H9 (cell line): ENCODE data around the gene PCNX4. TPM values are rescaled to one million over a fixed set of nuclear protein-coding genes. Genes with fewer than 3 reads are reported as not detected.

Source experiments
- DNase-seq: peaks from one replicate; pipeline ENCODE4 v3.0.0-alpha.2; 2017
- H2AFZ ChIP-seq: one replicate; pipeline ENCODE4 v1.6.1; 2013; ENCODE audit warnings: mild to moderate bottlenecking, low read length, control low read depth, moderate library complexity
- H2AK5ac ChIP-seq: 2 replicates; pipeline ENCODE4 v1.6.1; 2013; ENCODE audit warnings: low read length, control low read depth, mixed read lengths; ENCODE audit not compliant: insufficient read length
- H2BK120ac ChIP-seq: one replicate; pipeline ENCODE4 v1.6.1; 2013; ENCODE audit warnings: low read depth, mild to moderate bottlenecking, low read length, control low read depth, inconsistent platforms; ENCODE audit not compliant: poor library complexity, severe bottlenecking
- H2BK12ac ChIP-seq: 2 replicates; pipeline ENCODE4 v1.6.1; 2013; ENCODE audit warnings: low read length, control low read depth, mixed read lengths, low read depth; ENCODE audit not compliant: insufficient read length
- H2BK15ac ChIP-seq: 2 replicates; pipeline ENCODE4 v1.6.1; 2013; ENCODE audit warnings: low read depth, low read length, control low read depth
- H2BK20ac ChIP-seq: one replicate; pipeline ENCODE4 v1.6.1; 2013; ENCODE audit warnings: low read depth, mild to moderate bottlenecking, low read length, control low read depth, inconsistent platforms; ENCODE audit not compliant: poor library complexity, severe bottlenecking
- H2BK5ac ChIP-seq: 2 replicates; pipeline ENCODE4 v1.6.1; 2013; ENCODE audit warnings: low read length, control low read depth, mixed read lengths; ENCODE audit not compliant: insufficient read length
- H3K14ac ChIP-seq: 2 replicates; pipeline ENCODE4 v1.6.1; 2013; ENCODE audit warnings: low read length, control low read depth; ENCODE audit not compliant: insufficient read depth
- H3K18ac ChIP-seq: 2 replicates; pipeline ENCODE4 v1.6.1; 2013; ENCODE audit warnings: low read depth, mild to moderate bottlenecking, mixed read lengths, low read length, control low read depth; ENCODE audit not compliant: insufficient read length
- H3K23ac ChIP-seq: 2 replicates; pipeline ENCODE4 v1.6.1; 2013; ENCODE audit warnings: low read length, control low read depth, mixed read lengths, low read depth; ENCODE audit not compliant: insufficient read length
- H3K23me2 ChIP-seq: 2 replicates; pipeline ENCODE4 v1.6.1; 2013; ENCODE audit warnings: low read depth, mild to moderate bottlenecking, mixed read lengths, low read length, control low read depth; ENCODE audit not compliant: insufficient read length, poor library complexity, severe bottlenecking
- H3K27ac ChIP-seq: 2 replicates; pipeline ENCODE4 v1.5.1; 2013; ENCODE audit warnings: low read length, control low read depth, mixed read lengths, low read depth; ENCODE audit not compliant: insufficient read length
- H3K27me3 ChIP-seq: 2 replicates; pipeline ENCODE4 v1.6.1; 2013; ENCODE audit warnings: low read length, control low read depth, inconsistent platforms; ENCODE audit not compliant: insufficient read depth
- H3K4ac ChIP-seq: 2 replicates; pipeline ENCODE4 v1.6.1; 2013; ENCODE audit warnings: low read depth, mild to moderate bottlenecking, control low read depth, inconsistent platforms, low read length, moderate library complexity
- H3K4me1 ChIP-seq: 2 replicates; pipeline ENCODE4 v1.6.1; 2013; ENCODE audit warnings: low read length, control low read depth, inconsistent platforms; ENCODE audit not compliant: insufficient read depth
- H3K4me2 ChIP-seq: 2 replicates; pipeline ENCODE4 v1.6.1; 2013; ENCODE audit warnings: low read length, control low read depth, mixed read lengths; ENCODE audit not compliant: insufficient read length, insufficient read depth
- H3K56ac ChIP-seq: 2 replicates; pipeline ENCODE4 v1.6.1; 2013; ENCODE audit warnings: low read depth, mild to moderate bottlenecking, mixed read lengths, low read length, control low read depth; ENCODE audit not compliant: insufficient read length
- H3K79me1 ChIP-seq: 2 replicates; pipeline ENCODE4 v1.6.1; 2013; ENCODE audit warnings: low read depth, mild to moderate bottlenecking, moderate library complexity, low read length, control low read depth, inconsistent platforms; ENCODE audit not compliant: insufficient read depth, poor library complexity, severe bottlenecking
- H3K79me2 ChIP-seq: 2 replicates; pipeline ENCODE4 v1.6.1; 2013; ENCODE audit warnings: low read length, control low read depth, inconsistent platforms; ENCODE audit not compliant: insufficient read depth
- H3K9ac ChIP-seq: 2 replicates; pipeline ENCODE4 v1.6.1; 2013; ENCODE audit warnings: low read length, control low read depth, mixed read lengths; ENCODE audit not compliant: insufficient read length; ENCODE audit errors: extremely low read depth
- H3K9me3 ChIP-seq: one replicate; pipeline ENCODE4 v1.6.1; 2013; ENCODE audit warnings: low read depth, low read length, inconsistent platforms; ENCODE audit not compliant: control insufficient read depth
- H3T11ph ChIP-seq: one replicate; pipeline ENCODE4 v1.6.1; 2013; ENCODE audit warnings: mild to moderate bottlenecking, low read length, control low read depth, inconsistent platforms
- H4K20me1 ChIP-seq: one replicate; pipeline ENCODE4 v1.6.1; 2013; ENCODE audit not compliant: control insufficient read depth, insufficient read length, insufficient read depth
- H4K5ac ChIP-seq: 2 replicates; pipeline ENCODE4 v1.6.1; 2013; ENCODE audit warnings: low read depth, mild to moderate bottlenecking, mixed read lengths, low read length, control low read depth; ENCODE audit not compliant: insufficient read length
- H4K8ac ChIP-seq: replicated peaks from 2 replicates; pipeline ENCODE4 v1.6.1; 2013; ENCODE audit warnings: low read length, control low read depth, mixed read lengths, low read depth; ENCODE audit not compliant: insufficient read length
- H4K91ac ChIP-seq: 2 replicates; pipeline ENCODE4 v1.6.1; 2013; ENCODE audit warnings: low read depth, mild to moderate bottlenecking, moderate library complexity, mixed read lengths, low read length, control low read depth; ENCODE audit not compliant: insufficient read length
- H3K27ac Mint-ChIP-seq, 3 experiments: 2 replicates in 2 of 3; 3 replicates in 1 of 3; pipeline ENCODE4 v1.8.0; 2020 to 2021; ENCODE audit warnings: mixed read lengths in 3 of 3, mild to moderate bottlenecking in 1 of 3, moderate library complexity in 1 of 3
- H3K27me3 Mint-ChIP-seq: 2 replicates; pipeline ENCODE4 v1.8.0; 2021; ENCODE audit warnings: low read depth, mild to moderate bottlenecking, moderate library complexity, mixed read lengths
- H3K36me3 Mint-ChIP-seq, 3 experiments: 2 replicates in 2 of 3; 3 replicates in 1 of 3; pipeline ENCODE4 v1.8.0; 2020 to 2021; ENCODE audit warnings: low read depth in 3 of 3, mixed read lengths in 3 of 3; ENCODE audit not compliant: insufficient read depth in 1 of 3
- H3K4me1 Mint-ChIP-seq, 2 experiments: 2 replicates each; pipeline ENCODE4 v1.8.0; 2020; ENCODE audit warnings: mixed read lengths in 2 of 2
- H3K4me3 Mint-ChIP-seq, 2 experiments: 2 replicates in 1 of 2; 3 replicates in 1 of 2; pipeline ENCODE4 v1.8.0; 2020 to 2021; ENCODE audit warnings: mild to moderate bottlenecking in 2 of 2, mixed read lengths in 2 of 2, moderate library complexity in 1 of 2
- H3K9me3 Mint-ChIP-seq, 2 experiments: 2 replicates in 1 of 2; 3 replicates in 1 of 2; pipeline ENCODE4 v1.8.0; 2020; ENCODE audit warnings: mild to moderate bottlenecking in 2 of 2, mixed read lengths in 2 of 2, moderate library complexity in 1 of 2
- CTCF ChIP-seq: fragments of 200-600 bp; sonication (generic); conservative IDR thresholded peaks from 3 replicates; pipeline ENCODE4 v1.8.0; 2021; ENCODE audit warnings: antibody characterized with exemption, mild to moderate bottlenecking
- WGBS: extraction: QIAGEN DNeasy Blood & Tissue Kit; methylation state at CpG from one replicate; pipeline ENCODE4 v1.1.7; 2013; ENCODE audit warnings: missing lambda C conversion rate, low lambda C conversion rate, mixed read lengths; ENCODE audit not compliant: insufficient read length; ENCODE audit errors: extremely low coverage; 5-methylcytosine and 5-hydroxymethylcytosine counted together
- total RNA-seq: library from RNA; stranded (reverse); gene quantifications from 2 replicates; pipeline ENCODE4 v1.2.1, GENCODE V29; 2021

PCNX4 gene
- total RNA-seq, 1 experiment from 2014 or later, result 40.0 TPM

- Histone ChIP-seq H4K8ac (no peak overlapping the region), H3K56ac (no peak overlapping the region), H3K23ac (no peak overlapping the region), H2BK120ac (no peak overlapping the region), H3K4me1 (peaks cover 3% of the 10 kb centered on the region; the same call in 1 of the 2 replicates), H3K79me2 (no peaks in the 10 kb centered on the region), H2BK5ac (no peak overlapping the region), H4K91ac (no peak overlapping the region), H2BK15ac (no peak overlapping the region), H3K27me3 (no peaks in the 10 kb centered on the region), H3K9me3 (no peaks in the 10 kb centered on the region), H2BK12ac (no peak overlapping the region), H2AFZ (no peak overlapping the region), H3K4ac (no peak overlapping the region), H4K20me1 (no peaks in the 10 kb centered on the region), H4K5ac (no peak overlapping the region), H3K23me2 (no peaks in the 10 kb centered on the region), H3T11ph (no peak overlapping the region), H3K79me1 (no peaks in the 10 kb centered on the region), H3K18ac (no peak overlapping the region), H3K14ac (no peak overlapping the region), H3K9ac (no peak overlapping the region), H3K4me2 (no peak overlapping the region), H2BK20ac (no peak overlapping the region), H3K27ac (peak overlapping the region; percentile 4), H2AK5ac (no peak overlapping the region)
- H3K4me3 Mint-ChIP-seq, result no peak overlapping the region; a peak in 1 of 5 replicates
- DNase-seq, result no peak
- 0 out of 5 replicates have a peak, but pooled peaks cover 2 to 4% of the 10 kb centered on the region in 2 experiments for H3K9me3 Mint-ChIP-seq
- H3K27ac Mint-ChIP-seq, result peak overlapping the region; percentile 50 to 84 (median 78); a peak in 5 of 7 replicates
- no peaks in the 10 kb centered on the region for H3K36me3 Mint-ChIP-seq
- H3K27me3 Mint-ChIP-seq, result no peaks in the 10 kb centered on the region
- TF ChIP-seq CTCF, result no peak
- WGBS, result no CpG with 5 or more reads among the region's 6 CpGs
- H3K4me1 Mint-ChIP-seq, result peaks cover 21 to 22% of the 10 kb centered on the region in 2 experiments
Observed at GRCh38 chr14:60204843-60205774, 113.4 kb downstream of the PCNX4 start.
